Coronary artery (tissue), 2 donors: ENCODE results near the gene NLGN1.

ENCODE experiments used
- DNase-seq: peaks from one replicate; pipeline ENCODE4 v3.0.0-alpha.2; 2017; ENCODE audit warnings: low spot score
- H3K27ac ChIP-seq, 2 donors: fragments of 200-600 bp; sonication (generic); one replicate each; pipeline ENCODE4 v1.5.1; 2016 to 2019
- H3K4me3 ChIP-seq: fragments of 200-600 bp; sonication (generic); 2 replicates; pipeline ENCODE4 v1.5.1; 2016; ENCODE audit warnings: mild to moderate bottlenecking, moderate library complexity
- CTCF ChIP-seq: fragments of 200-600 bp; sonication (generic); IDR thresholded peaks from one replicate; pipeline ENCODE4 v1.5.1; 2019; ENCODE audit warnings: antibody characterized with exemption

NLGN1 gene

GRCh38 chr3:174295306-174296092 lies 898.0 kb downstream of the NLGN1 start:
- no peak for TF ChIP-seq CTCF
- DNase-seq: no peak
- H3K27ac ChIP-seq: no peak overlapping the region
- H3K4me3 ChIP-seq: no peak overlapping the region

DNA sequence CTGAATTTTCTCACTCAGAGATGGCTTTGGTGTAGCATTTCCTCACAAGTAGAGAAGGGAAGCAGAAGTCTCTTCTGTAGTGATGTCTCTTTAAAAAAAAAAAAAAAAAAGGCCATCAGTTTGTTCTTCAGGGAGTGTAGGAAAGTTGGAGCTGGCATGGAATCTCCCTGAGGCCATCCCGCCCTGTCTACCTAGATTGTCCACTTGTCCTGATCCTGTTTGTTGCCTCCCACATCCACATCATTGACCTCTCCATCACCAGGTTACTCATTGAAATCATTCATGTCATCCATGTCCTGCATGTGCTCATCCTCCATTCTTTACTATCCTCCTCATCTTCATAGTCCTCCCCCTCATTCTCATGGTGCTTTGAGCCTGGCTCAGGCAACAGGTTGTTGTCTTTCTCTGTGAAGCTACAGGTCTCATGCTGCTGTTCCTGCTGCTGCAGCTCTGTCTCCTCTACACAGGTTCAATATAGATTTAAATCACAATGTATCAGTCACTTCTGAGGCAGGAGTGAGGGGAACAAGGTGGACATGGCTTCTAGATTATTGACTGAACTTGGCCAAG lies 905.3 kb downstream of the NLGN1 start:
- DNase-seq: no peak
- no peak overlapping the region for H3K27ac ChIP-seq
- TF ChIP-seq CTCF: no peak
- H3K4me3 ChIP-seq: no peak overlapping the region

DNA sequence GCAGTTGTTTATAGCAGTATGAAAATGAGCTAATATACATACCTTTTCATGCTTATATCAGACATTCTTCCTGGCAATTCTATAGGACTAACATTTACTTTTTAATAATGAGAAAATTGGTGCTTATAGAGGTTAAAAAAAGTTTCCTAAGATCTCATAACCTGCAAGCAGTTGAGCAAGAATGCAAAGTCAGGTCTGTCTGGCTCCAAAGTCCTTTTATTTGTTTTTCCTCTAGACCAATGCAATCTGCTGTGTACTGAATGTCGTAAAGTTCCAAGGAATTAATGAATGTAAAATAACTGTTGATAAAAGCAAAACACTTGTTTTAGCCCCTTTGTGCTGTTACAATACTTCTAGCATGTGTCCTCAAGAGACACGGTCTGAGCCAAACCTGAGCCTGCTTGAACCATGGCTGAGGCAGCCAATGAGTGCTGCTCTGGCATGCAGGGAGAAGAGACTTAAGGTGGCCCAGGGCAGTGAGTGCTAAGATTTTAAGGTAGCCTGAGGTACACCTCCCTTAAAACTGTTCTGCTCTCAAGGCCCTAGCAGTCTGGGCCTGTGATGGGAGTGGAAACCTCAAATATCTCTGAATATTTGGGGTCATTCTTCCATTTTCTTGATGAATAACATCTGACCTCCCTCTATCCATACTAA lies 906.5 kb downstream of the NLGN1 start:
- TF ChIP-seq CTCF: no peak
- no peak for DNase-seq
- Histone ChIP-seq H3K4me3 (no peak overlapping the region), H3K27ac (no peak overlapping the region)

- H3K27ac ChIP-seq: no peak overlapping the region
- no peak for DNase-seq
- no peak overlapping the region for H3K4me3 ChIP-seq
- TF ChIP-seq CTCF: no peak
These were observed 911.2 kb downstream of the NLGN1 start for GRCh38 chr3:174308736-174309135.

- Histone ChIP-seq H3K27ac (no peak overlapping the region), H3K4me3 (no peak overlapping the region)
- DNase-seq: no peak
- TF ChIP-seq CTCF: no peak
These were observed 913.0 kb downstream of the NLGN1 start for GRCh38 chr3:174310475-174310983.

GRCh38 chr3:174315225-174315624 lies 917.7 kb downstream of the NLGN1 start:
- TF ChIP-seq CTCF: no peak
- DNase-seq: no peak
- no peak overlapping the region for H3K27ac ChIP-seq
- H3K4me3 ChIP-seq: no peak overlapping the region
